Panc1 (cell line): ENCODE data around the gene MAD1L1. TPM values are rescaled to one million over a fixed set of nuclear protein-coding genes. Genes with fewer than 3 reads are reported as not detected.

Source experiments
- ATAC-seq: fragments of 200-7000 bp; cut with Tn5 transposase; 2 replicates; pipeline ENCODE4 v1.9.1; 2020; ENCODE audit warnings: mild to moderate bottlenecking, moderate library complexity
- BruUV-seq: library from RNA; stranded (reverse); fragments of 400-500 nt; replicated peaks from 2 replicates; lab custom pipeline; 2021; lab: Mats Ljungman, UMichigan
- CTCF ChIA-PET: fragments of 300-600 bp; sonication (Branson Sonifier 250); formaldehyde crosslinking; loops from one replicate; lab custom pipeline; 2022; ENCODE audit warnings: antibody characterized with exemption; lab: Charles Lee
- POLR2A ChIA-PET: fragments of 300-600 bp; sonication (Branson Sonifier 250); formaldehyde crosslinking; loops from one replicate; lab custom pipeline; 2022; ENCODE audit warnings: antibody characterized with exemption; lab: Charles Lee
- DNase-seq: peaks from one replicate; pipeline ENCODE4 v3.0.0-alpha.2; 2010; ENCODE audit warnings: low read depth, low spot score
- H3K27ac ChIP-seq: 2 replicates; pipeline ENCODE4 v1.5.1; 2011; ENCODE audit warnings: mild to moderate bottlenecking, low read length, inconsistent platforms
- H3K27me3 ChIP-seq: fragments of 200-500 bp; sonication (Bioruptor generic); 2 replicates; pipeline ENCODE4 v1.6.0; 2014; ENCODE audit warnings: low read length, inconsistent platforms; ENCODE audit not compliant: control insufficient read depth, insufficient read depth
- H3K36me3 ChIP-seq: fragments of 200-500 bp; sonication (Bioruptor generic); 2 replicates; pipeline ENCODE4 v1.5.1; 2014; ENCODE audit warnings: inconsistent platforms, mild to moderate bottlenecking, low read length, moderate library complexity; ENCODE audit not compliant: control insufficient read depth, insufficient read depth
- H3K4me1 ChIP-seq: 2 replicates; pipeline ENCODE4 v1.5.1; 2011; ENCODE audit warnings: inconsistent platforms, mild to moderate bottlenecking, low read length, moderate library complexity; ENCODE audit not compliant: control insufficient read depth, insufficient read depth
- H3K4me3 ChIP-seq, 2 experiments: 2 replicates each; pipeline ENCODE4 v1.5.1; 2011 to 2012; ENCODE audit warnings: low read depth in 2 of 2, low read length in 2 of 2, mild to moderate bottlenecking in 2 of 2, inconsistent platforms in 1 of 2, moderate library complexity in 1 of 2
- H3K9me3 ChIP-seq: fragments of 200-500 bp; sonication (Bioruptor generic); 2 replicates; pipeline ENCODE4 v1.5.1; 2014; ENCODE audit warnings: low read depth, mild to moderate bottlenecking, inconsistent platforms, low read length, moderate library complexity; ENCODE audit not compliant: control insufficient read depth, insufficient read depth
- CTCF ChIP-seq: fragments of 450-650 bp; IDR thresholded peaks from 2 replicates; pipeline ENCODE4 v1.5.1; 2017; ENCODE audit warnings: mild to moderate bottlenecking
- POLR2AphosphoS5 ChIP-seq: IDR thresholded peaks from 2 replicates; pipeline ENCODE4 v1.6.1; 2012; ENCODE audit warnings: mild to moderate bottlenecking, low read depth, low read length, moderate library complexity
- REST ChIP-seq, 2 experiments: IDR thresholded peaks; 2 replicates each; pipeline ENCODE4 v1.6.1; 2011 to 2012; ENCODE audit warnings: low read depth in 2 of 2, control low read depth in 1 of 2, low read length in 1 of 2, mild to moderate bottlenecking in 1 of 2, moderate library complexity in 1 of 2; ENCODE audit not compliant: insufficient read depth in 1 of 2
- SIN3A ChIP-seq: IDR thresholded peaks from 2 replicates; pipeline ENCODE4 v1.6.1; 2012; ENCODE audit warnings: low read depth, mild to moderate bottlenecking, low read length, moderate library complexity, borderline replicate concordance; ENCODE audit not compliant: insufficient read depth
- TCF7L2 ChIP-seq: IDR thresholded peaks from 2 replicates; pipeline ENCODE4 v1.6.1; 2011; ENCODE audit warnings: mild to moderate bottlenecking, low read depth, low read length, inconsistent platforms
- in situ Hi-C: cut with HindIII; loops from 2 replicates; pipeline ENCODE4 v1.10.0; 2016; ENCODE audit warnings: low sequenced_read_pairs, low pct_unique_long_range_greater_than_20kb
- intact Hi-C: fragments of 100-400 bp; cut with micrococcal nuclease; formaldehyde crosslinking; loops from one replicate; pipeline ENCODE4 v1.10.0; 2022; ENCODE audit not compliant: unreplicated experiment
- total RNA-seq: library from RNA; stranded (reverse); gene quantifications from one replicate; pipeline ENCODE4 v1.2.1, GENCODE V29; 2021; ENCODE audit not compliant: unreplicated experiment

The MAD1L1 gene
- total RNA-seq, 1 experiment from 2014 or later, result 70.8 TPM

DNA sequence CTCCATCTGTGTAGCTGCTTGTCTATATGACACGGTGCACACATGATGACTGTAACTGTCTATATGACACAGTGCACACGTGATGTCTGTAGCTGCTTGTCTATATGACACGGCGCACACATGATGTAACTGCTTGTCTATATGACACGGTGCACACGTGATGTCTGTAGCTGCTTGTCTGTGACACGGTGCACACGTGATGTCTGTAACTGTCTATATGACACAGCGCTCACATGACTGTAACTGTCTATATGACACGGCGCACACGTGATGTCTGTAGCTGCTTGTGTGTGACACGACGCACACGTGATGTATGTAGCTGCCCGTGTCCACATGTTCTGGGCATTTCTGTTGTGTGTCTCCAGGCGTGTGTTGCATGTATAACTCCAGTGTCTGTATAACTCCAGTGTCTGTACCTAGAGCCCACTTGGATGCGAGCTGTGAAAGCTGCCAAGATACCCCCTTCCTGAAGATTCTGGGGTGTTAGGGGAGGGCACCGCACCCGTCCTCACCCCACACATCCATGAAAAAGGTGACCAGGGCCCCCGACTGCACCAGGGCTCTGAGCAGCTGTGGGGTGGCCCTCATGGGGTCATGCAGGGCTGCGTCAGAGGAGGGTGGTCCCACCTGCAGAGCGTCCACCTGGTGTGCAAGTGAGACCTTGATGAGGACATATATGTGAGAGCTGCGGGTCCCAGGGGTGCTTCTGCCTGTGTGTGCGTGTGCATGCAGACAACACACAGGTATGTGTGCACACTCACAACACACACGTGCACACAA, 424.7 kb downstream of the MAD1L1 start:
- ChIA-PET CTCF (no interaction called here), POLR2A (interaction anchor here (0.6 kb wide), 1 partner anchor 823 kb away, joined by 3 read pairs; no protein-coding TSS in a partner anchor)
- DNase-seq, result no peak
- no TSS peak for BruUV-seq
- H3K9me3 ChIP-seq, result no peaks in the 10 kb centered on the region
- H3K4me1 ChIP-seq, result no peaks in the 10 kb centered on the region; the same call in 1 of the 2 replicates
- H3K36me3 ChIP-seq, result no peaks in the 10 kb centered on the region
- intact Hi-C loops (no loop called here), in situ Hi-C loops (no loop called here)
- H3K4me3 ChIP-seq, result no peak overlapping the region
- TF ChIP-seq TCF7L2 (no peak), CTCF (no peak), POLR2AphosphoS5 (no peak), SIN3A (no peak), REST (IDR thresholded peaks at IDR 0.05; ENCODE audit: insufficient read depth in 1 of 2, low read depth in 2 of 2, low read length in 1 of 2) (no peak)
- H3K27me3 ChIP-seq, result no peaks in the 10 kb centered on the region
- no peak overlapping the region for H3K27ac ChIP-seq
- no peak for ATAC-seq

GRCh38 chr7:1806354-1806753, 426.4 kb downstream of the MAD1L1 start:
- ChIA-PET CTCF (no interaction called here), POLR2A (interaction anchor here (0.6 kb wide), 1 partner anchor 26 kb away, joined by 5 read pairs; no protein-coding TSS in a partner anchor)
- TF ChIP-seq TCF7L2, result no peak
- TF ChIP-seq SIN3A, result no peak
- no peak for TF ChIP-seq POLR2AphosphoS5
- no peak for TF ChIP-seq CTCF
- TF ChIP-seq REST (IDR thresholded peaks at IDR 0.05; ENCODE audit: insufficient read depth in 1 of 2, low read depth in 2 of 2, low read length in 1 of 2), result no peak
- BruUV-seq, result no TSS peak
- in situ Hi-C loops (no loop called here), intact Hi-C loops (no loop called here)
- Histone ChIP-seq H3K27ac (no peak overlapping the region), H3K36me3 (no peaks in the 10 kb centered on the region), H3K9me3 (0 out of 2 replicates have a peak, but pooled peaks cover 2% of the 10 kb centered on the region), H3K4me1 (no peaks in the 10 kb centered on the region), H3K27me3 (no peaks in the 10 kb centered on the region), H3K4me3 (no peak overlapping the region)
- DNase-seq (no peak), ATAC-seq (no peak)
